22Rv1 (cell line): Measurements from ENCODE around the gene INPP5B.
A peak's percentile ranks its signal among the peaks of the same experiment; 100 is the strongest.

ENCODE experiments used
- H3K27ac ChIP-seq: fragments of 450-650 bp; 2 replicates; pipeline ENCODE4 v1.5.1; 2017
- CTCF ChIP-seq: fragments of 450-650 bp; IDR thresholded peaks from 2 replicates; pipeline ENCODE4 v1.5.1; 2017; ENCODE audit warnings: mild to moderate bottlenecking
- ZFX ChIP-seq: fragments of 450-650 bp; IDR thresholded peaks from 2 replicates; pipeline ENCODE4 v1.6.1; 2017; ENCODE audit warnings: antibody characterized with exemption, borderline replicate concordance

INPP5B gene

GRCh38 chr1:37859507-37860345 is 87.1 kb downstream of the INPP5B start, which contains the start of gene MTF1:
TSS of gene MTF1 (minus strand) at chr1:37859592. CDS start at chr1:37857658, 1,934 bp downstream.
- TF ChIP-seq ZFX (no peak), CTCF (peak; percentile 97)
- peak within 1 kb of the TSS; percentile 91 for H3K27ac ChIP-seq

GRCh38 chr1:37858931-37859506 is 87.8 kb downstream of the INPP5B start:
- TF ChIP-seq CTCF: no peak
- TF ChIP-seq ZFX: no peak
- H3K27ac ChIP-seq: peak overlapping the region; percentile 91

- H3K27ac ChIP-seq: no peak overlapping the region
- no peak for TF ChIP-seq CTCF
- TF ChIP-seq ZFX: no peak
Observed at GRCh38 chr1:37854406-37854805, 92.4 kb downstream of the INPP5B start.

- H3K27ac ChIP-seq: no peak overlapping the region
- TF ChIP-seq ZFX: no peak
- no peak for TF ChIP-seq CTCF
Observed at GRCh38 chr1:37853157-37853556, 93.7 kb downstream of the INPP5B start.

- no peak overlapping the region for H3K27ac ChIP-seq
Observed at GRCh38 chr1:37851782-37852210, 95.1 kb downstream of the INPP5B start.

GRCh38 chr1:37851262-37851661 is 95.6 kb downstream of the INPP5B start:
- H3K27ac ChIP-seq: no peak overlapping the region
- TF ChIP-seq CTCF (no peak), ZFX (no peak)

More at GRCh38 chr1:37851782-37852210, 95.1 kb downstream of the INPP5B start:
- no peak for TF ChIP-seq ZFX
- TF ChIP-seq CTCF: no peak
